H9 (cell line): ENCODE data around the gene RAPGEF3. TPM values are rescaled to one million over a fixed set of nuclear protein-coding genes. Genes with fewer than 3 reads are reported as not detected.

ENCODE experiments used
- DNase-seq: peaks from one replicate; pipeline ENCODE4 v3.0.0-alpha.2; 2017
- H2AFZ ChIP-seq: one replicate; pipeline ENCODE4 v1.6.1; 2013; ENCODE audit warnings: mild to moderate bottlenecking, low read length, control low read depth, moderate library complexity
- H2AK5ac ChIP-seq: 2 replicates; pipeline ENCODE4 v1.6.1; 2013; ENCODE audit warnings: low read length, control low read depth, mixed read lengths; ENCODE audit not compliant: insufficient read length
- H2BK120ac ChIP-seq: one replicate; pipeline ENCODE4 v1.6.1; 2013; ENCODE audit warnings: low read depth, mild to moderate bottlenecking, low read length, control low read depth, inconsistent platforms; ENCODE audit not compliant: poor library complexity, severe bottlenecking
- H2BK12ac ChIP-seq: 2 replicates; pipeline ENCODE4 v1.6.1; 2013; ENCODE audit warnings: low read length, control low read depth, mixed read lengths, low read depth; ENCODE audit not compliant: insufficient read length
- H2BK15ac ChIP-seq: 2 replicates; pipeline ENCODE4 v1.6.1; 2013; ENCODE audit warnings: low read depth, low read length, control low read depth
- H2BK20ac ChIP-seq: one replicate; pipeline ENCODE4 v1.6.1; 2013; ENCODE audit warnings: low read depth, mild to moderate bottlenecking, low read length, control low read depth, inconsistent platforms; ENCODE audit not compliant: poor library complexity, severe bottlenecking
- H2BK5ac ChIP-seq: 2 replicates; pipeline ENCODE4 v1.6.1; 2013; ENCODE audit warnings: low read length, control low read depth, mixed read lengths; ENCODE audit not compliant: insufficient read length
- H3K14ac ChIP-seq: 2 replicates; pipeline ENCODE4 v1.6.1; 2013; ENCODE audit warnings: low read length, control low read depth; ENCODE audit not compliant: insufficient read depth
- H3K18ac ChIP-seq: 2 replicates; pipeline ENCODE4 v1.6.1; 2013; ENCODE audit warnings: low read depth, mild to moderate bottlenecking, mixed read lengths, low read length, control low read depth; ENCODE audit not compliant: insufficient read length
- H3K23ac ChIP-seq: 2 replicates; pipeline ENCODE4 v1.6.1; 2013; ENCODE audit warnings: low read length, control low read depth, mixed read lengths, low read depth; ENCODE audit not compliant: insufficient read length
- H3K23me2 ChIP-seq: 2 replicates; pipeline ENCODE4 v1.6.1; 2013; ENCODE audit warnings: low read depth, mild to moderate bottlenecking, mixed read lengths, low read length, control low read depth; ENCODE audit not compliant: insufficient read length, poor library complexity, severe bottlenecking
- H3K27ac ChIP-seq: 2 replicates; pipeline ENCODE4 v1.5.1; 2013; ENCODE audit warnings: low read length, control low read depth, mixed read lengths, low read depth; ENCODE audit not compliant: insufficient read length
- H3K27me3 ChIP-seq: 2 replicates; pipeline ENCODE4 v1.6.1; 2013; ENCODE audit warnings: low read length, control low read depth, inconsistent platforms; ENCODE audit not compliant: insufficient read depth
- H3K4ac ChIP-seq: 2 replicates; pipeline ENCODE4 v1.6.1; 2013; ENCODE audit warnings: low read depth, mild to moderate bottlenecking, control low read depth, inconsistent platforms, low read length, moderate library complexity
- H3K4me1 ChIP-seq: 2 replicates; pipeline ENCODE4 v1.6.1; 2013; ENCODE audit warnings: low read length, control low read depth, inconsistent platforms; ENCODE audit not compliant: insufficient read depth
- H3K4me2 ChIP-seq: 2 replicates; pipeline ENCODE4 v1.6.1; 2013; ENCODE audit warnings: low read length, control low read depth, mixed read lengths; ENCODE audit not compliant: insufficient read length, insufficient read depth
- H3K56ac ChIP-seq: 2 replicates; pipeline ENCODE4 v1.6.1; 2013; ENCODE audit warnings: low read depth, mild to moderate bottlenecking, mixed read lengths, low read length, control low read depth; ENCODE audit not compliant: insufficient read length
- H3K79me1 ChIP-seq: 2 replicates; pipeline ENCODE4 v1.6.1; 2013; ENCODE audit warnings: low read depth, mild to moderate bottlenecking, moderate library complexity, low read length, control low read depth, inconsistent platforms; ENCODE audit not compliant: insufficient read depth, poor library complexity, severe bottlenecking
- H3K79me2 ChIP-seq: 2 replicates; pipeline ENCODE4 v1.6.1; 2013; ENCODE audit warnings: low read length, control low read depth, inconsistent platforms; ENCODE audit not compliant: insufficient read depth
- H3K9ac ChIP-seq: 2 replicates; pipeline ENCODE4 v1.6.1; 2013; ENCODE audit warnings: low read length, control low read depth, mixed read lengths; ENCODE audit not compliant: insufficient read length; ENCODE audit errors: extremely low read depth
- H3K9me3 ChIP-seq: one replicate; pipeline ENCODE4 v1.6.1; 2013; ENCODE audit warnings: low read depth, low read length, inconsistent platforms; ENCODE audit not compliant: control insufficient read depth
- H3T11ph ChIP-seq: one replicate; pipeline ENCODE4 v1.6.1; 2013; ENCODE audit warnings: mild to moderate bottlenecking, low read length, control low read depth, inconsistent platforms
- H4K20me1 ChIP-seq: one replicate; pipeline ENCODE4 v1.6.1; 2013; ENCODE audit not compliant: control insufficient read depth, insufficient read length, insufficient read depth
- H4K5ac ChIP-seq: 2 replicates; pipeline ENCODE4 v1.6.1; 2013; ENCODE audit warnings: low read depth, mild to moderate bottlenecking, mixed read lengths, low read length, control low read depth; ENCODE audit not compliant: insufficient read length
- H4K8ac ChIP-seq: replicated peaks from 2 replicates; pipeline ENCODE4 v1.6.1; 2013; ENCODE audit warnings: low read length, control low read depth, mixed read lengths, low read depth; ENCODE audit not compliant: insufficient read length
- H4K91ac ChIP-seq: 2 replicates; pipeline ENCODE4 v1.6.1; 2013; ENCODE audit warnings: low read depth, mild to moderate bottlenecking, moderate library complexity, mixed read lengths, low read length, control low read depth; ENCODE audit not compliant: insufficient read length
- H3K27ac Mint-ChIP-seq, 3 experiments: 2 replicates in 2 of 3; 3 replicates in 1 of 3; pipeline ENCODE4 v1.8.0; 2020 to 2021; ENCODE audit warnings: mixed read lengths in 3 of 3, mild to moderate bottlenecking in 1 of 3, moderate library complexity in 1 of 3
- H3K27me3 Mint-ChIP-seq: 2 replicates; pipeline ENCODE4 v1.8.0; 2021; ENCODE audit warnings: low read depth, mild to moderate bottlenecking, moderate library complexity, mixed read lengths
- H3K36me3 Mint-ChIP-seq, 3 experiments: 2 replicates in 2 of 3; 3 replicates in 1 of 3; pipeline ENCODE4 v1.8.0; 2020 to 2021; ENCODE audit warnings: low read depth in 3 of 3, mixed read lengths in 3 of 3; ENCODE audit not compliant: insufficient read depth in 1 of 3
- H3K4me1 Mint-ChIP-seq, 2 experiments: 2 replicates each; pipeline ENCODE4 v1.8.0; 2020; ENCODE audit warnings: mixed read lengths in 2 of 2
- H3K4me3 Mint-ChIP-seq, 2 experiments: 2 replicates in 1 of 2; 3 replicates in 1 of 2; pipeline ENCODE4 v1.8.0; 2020 to 2021; ENCODE audit warnings: mild to moderate bottlenecking in 2 of 2, mixed read lengths in 2 of 2, moderate library complexity in 1 of 2
- H3K9me3 Mint-ChIP-seq, 2 experiments: 2 replicates in 1 of 2; 3 replicates in 1 of 2; pipeline ENCODE4 v1.8.0; 2020; ENCODE audit warnings: mild to moderate bottlenecking in 2 of 2, mixed read lengths in 2 of 2, moderate library complexity in 1 of 2
- CTCF ChIP-seq: fragments of 200-600 bp; sonication (generic); conservative IDR thresholded peaks from 3 replicates; pipeline ENCODE4 v1.8.0; 2021; ENCODE audit warnings: antibody characterized with exemption, mild to moderate bottlenecking
- WGBS: extraction: QIAGEN DNeasy Blood & Tissue Kit; methylation state at CpG from one replicate; pipeline ENCODE4 v1.1.7; 2013; ENCODE audit warnings: missing lambda C conversion rate, low lambda C conversion rate, mixed read lengths; ENCODE audit not compliant: insufficient read length; ENCODE audit errors: extremely low coverage; 5-methylcytosine and 5-hydroxymethylcytosine counted together
- total RNA-seq: library from RNA; stranded (reverse); gene quantifications from 2 replicates; pipeline ENCODE4 v1.2.1, GENCODE V29; 2021

RAPGEF3 gene
- total RNA-seq, 1 experiment from 2014 or later, result 7.4 TPM

GRCh38 chr12:47769234-47770085, 10.8 kb upstream of the RAPGEF3 start:
- Mint-ChIP-seq H3K4me1 (peaks cover 15 to 17% of the 10 kb centered on the region in 2 experiments), H3K9me3 (no peaks in the 10 kb centered on the region), H3K36me3 (no peaks in the 10 kb centered on the region), H3K27ac (no peak overlapping the region), H3K27me3 (peaks cover 13% of the 10 kb centered on the region), H3K4me3 (no peak overlapping the region)
- Histone ChIP-seq H4K20me1 (peaks cover 3% of the 10 kb centered on the region), H3K9ac (no peak overlapping the region), H2BK120ac (no peak overlapping the region), H3K56ac (no peak overlapping the region), H4K8ac (no peak overlapping the region), H3K27me3 (no peaks in the 10 kb centered on the region), H4K5ac (no peak overlapping the region), H2AK5ac (no peak overlapping the region), H3T11ph (no peak overlapping the region), H3K23ac (no peak overlapping the region), H3K9me3 (no peaks in the 10 kb centered on the region), H2AFZ (no peak overlapping the region), H3K18ac (no peak overlapping the region), H3K23me2 (peaks cover 6% of the 10 kb centered on the region), H3K79me1 (no peaks in the 10 kb centered on the region), H2BK12ac (no peak overlapping the region), H3K79me2 (no peaks in the 10 kb centered on the region), H3K4ac (no peak overlapping the region), H2BK5ac (no peak overlapping the region), H2BK15ac (no peak overlapping the region), H4K91ac (no peak overlapping the region), H3K14ac (no peak overlapping the region), H3K4me2 (no peak overlapping the region), H3K4me1 (peaks cover 6% of the 10 kb centered on the region), H2BK20ac (no peak overlapping the region), H3K27ac (no peak overlapping the region)
- TF ChIP-seq CTCF, result no peak
- WGBS, result no CpG with 5 or more reads among the region's 4 CpGs
- no peak for DNase-seq
